ENCODE data around the gene PSORS1C2.

GRCh38 chr6:31144296-31144969, 5.6 kb upstream of the PSORS1C2 start:
- TF ChIP-seq CTCF (IDR thresholded peaks at IDR 0.05) (no peak), POLR2A (IDR thresholded peaks at IDR 0.05) (no peak)
